DND-41 (cell line): ENCODE measurements around the gene IGSF11.

Source experiments
- ATAC-seq: fragments of 200-7000 bp; cut with Tn5 transposase; 3 replicates; pipeline ENCODE4 v1.9.1; 2021; ENCODE audit warnings: low read depth; ENCODE audit not compliant: insufficient read depth
- DNase-seq: peaks from one replicate; pipeline ENCODE4 v3.0.0-alpha.2; 2020
- H2AFZ ChIP-seq: 2 replicates; pipeline ENCODE4 v1.6.0; 2012; ENCODE audit warnings: low read depth, low read length
- H3K27ac ChIP-seq: 2 replicates; pipeline ENCODE4 v1.5.1; 2012; ENCODE audit warnings: low read length, inconsistent platforms
- H3K27me3 ChIP-seq: fragments of 200-600 bp; sonication (generic); 2 replicates; pipeline ENCODE4 v1.6.0; 2012; ENCODE audit warnings: low read length, mild to moderate bottlenecking, inconsistent platforms; ENCODE audit not compliant: insufficient read depth, poor library complexity
- H3K36me3 ChIP-seq: 2 replicates; pipeline ENCODE4 v1.5.1; 2012; ENCODE audit warnings: low read length, inconsistent platforms; ENCODE audit not compliant: insufficient read depth
- H3K4me1 ChIP-seq: 2 replicates; pipeline ENCODE4 v1.5.1; 2012; ENCODE audit warnings: mild to moderate bottlenecking, low read length; ENCODE audit not compliant: insufficient read depth
- H3K4me2 ChIP-seq: 2 replicates; pipeline ENCODE4 v1.6.0; 2012; ENCODE audit warnings: mild to moderate bottlenecking, moderate library complexity, low read length, inconsistent platforms; ENCODE audit not compliant: insufficient read depth
- H3K4me3 ChIP-seq, 2 experiments: fragments of 200-600 bp in 1 of 2; shearing (Covaris generic) in 1 of 2; 2 replicates each; pipeline ENCODE4 v1.5.1; 2012 to 2016; ENCODE audit warnings: inconsistent platforms in 2 of 2, low read length in 2 of 2, mild to moderate bottlenecking in 2 of 2, low read depth in 1 of 2, moderate library complexity in 1 of 2
- H3K79me2 ChIP-seq: 2 replicates; pipeline ENCODE4 v1.6.0; 2012; ENCODE audit warnings: low read length, inconsistent platforms; ENCODE audit not compliant: insufficient read depth
- H3K9ac ChIP-seq: 2 replicates; pipeline ENCODE4 v1.6.0; 2012; ENCODE audit warnings: low read depth, mild to moderate bottlenecking, inconsistent platforms, low read length, moderate library complexity
- H3K9me3 ChIP-seq: 2 replicates; pipeline ENCODE4 v1.5.1; 2012; ENCODE audit warnings: low read length, moderate library complexity, mild to moderate bottlenecking, inconsistent platforms; ENCODE audit not compliant: insufficient read depth, severe bottlenecking
- H4K20me1 ChIP-seq: 2 replicates; pipeline ENCODE4 v1.6.0; 2012; ENCODE audit warnings: low read length; ENCODE audit not compliant: insufficient read depth
- EZH2 ChIP-seq: IDR thresholded peaks from 3 replicates; pipeline ENCODE4 v1.6.1; 2012; ENCODE audit warnings: borderline replicate concordance, low read depth, mild to moderate bottlenecking, moderate library complexity, low read length, inconsistent platforms; ENCODE audit not compliant: severe bottlenecking
- TF ChIP-seq, protein P1 (sequence below): IDR thresholded peaks from 2 replicates; pipeline ENCODE4 v1.5.1; 2012; ENCODE audit warnings: borderline replicate concordance, low read length, moderate library complexity, mild to moderate bottlenecking; ENCODE audit not compliant: poor library complexity, severe bottlenecking; ENCODE audit errors: extremely low read depth

Gene IGSF11

DNA sequence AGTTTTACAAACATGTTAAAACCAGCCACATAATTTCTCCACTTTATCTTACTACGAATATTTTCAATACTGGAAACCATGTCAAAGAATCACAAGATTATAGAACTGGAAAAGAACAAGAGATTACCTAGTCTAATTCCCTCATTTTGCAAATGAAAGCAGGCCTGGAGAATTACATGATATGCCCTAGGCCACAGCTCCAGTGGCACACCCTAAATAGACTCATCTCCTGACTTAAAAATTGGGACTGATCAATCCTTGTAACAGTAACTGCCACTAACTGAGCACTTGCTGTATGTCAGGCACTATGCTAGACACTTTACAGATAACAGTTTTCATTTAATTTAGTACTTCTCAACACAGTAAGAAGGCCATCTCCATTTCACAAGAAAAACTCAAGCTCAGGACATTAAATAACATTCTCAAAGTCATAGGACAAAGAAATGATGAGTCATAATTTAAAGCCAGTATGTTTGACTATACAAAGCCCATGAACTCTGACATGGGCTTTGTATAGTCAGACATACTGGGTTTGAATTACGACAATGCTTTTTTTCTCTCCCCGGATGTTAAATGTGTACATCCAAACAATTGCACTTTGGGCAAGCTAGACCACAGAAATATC lies 9.4 kb downstream of the IGSF11 start:
- H3K27me3 ChIP-seq: no peaks in the 10 kb centered on the region
- TF ChIP-seq, protein P1, sequence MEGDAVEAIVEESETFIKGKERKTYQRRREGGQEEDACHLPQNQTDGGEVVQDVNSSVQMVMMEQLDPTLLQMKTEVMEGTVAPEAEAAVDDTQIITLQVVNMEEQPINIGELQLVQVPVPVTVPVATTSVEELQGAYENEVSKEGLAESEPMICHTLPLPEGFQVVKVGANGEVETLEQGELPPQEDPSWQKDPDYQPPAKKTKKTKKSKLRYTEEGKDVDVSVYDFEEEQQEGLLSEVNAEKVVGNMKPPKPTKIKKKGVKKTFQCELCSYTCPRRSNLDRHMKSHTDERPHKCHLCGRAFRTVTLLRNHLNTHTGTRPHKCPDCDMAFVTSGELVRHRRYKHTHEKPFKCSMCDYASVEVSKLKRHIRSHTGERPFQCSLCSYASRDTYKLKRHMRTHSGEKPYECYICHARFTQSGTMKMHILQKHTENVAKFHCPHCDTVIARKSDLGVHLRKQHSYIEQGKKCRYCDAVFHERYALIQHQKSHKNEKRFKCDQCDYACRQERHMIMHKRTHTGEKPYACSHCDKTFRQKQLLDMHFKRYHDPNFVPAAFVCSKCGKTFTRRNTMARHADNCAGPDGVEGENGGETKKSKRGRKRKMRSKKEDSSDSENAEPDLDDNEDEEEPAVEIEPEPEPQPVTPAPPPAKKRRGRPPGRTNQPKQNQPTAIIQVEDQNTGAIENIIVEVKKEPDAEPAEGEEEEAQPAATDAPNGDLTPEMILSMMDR: no peak
- no peak for TF ChIP-seq EZH2
- H3K4me1 ChIP-seq: no peaks in the 10 kb centered on the region
- H3K79me2 ChIP-seq: no peaks in the 10 kb centered on the region
- no peak overlapping the region for H2AFZ ChIP-seq
- no peak overlapping the region for H3K4me2 ChIP-seq
- no peak overlapping the region for H3K9ac ChIP-seq
- H3K36me3 ChIP-seq: no peaks in the 10 kb centered on the region
- no peaks in the 10 kb centered on the region for H3K9me3 ChIP-seq
- DNase-seq (no peak), ATAC-seq (no peak)
- H3K27ac ChIP-seq: no peak overlapping the region
- no peak overlapping the region for H3K4me3 ChIP-seq
- H4K20me1 ChIP-seq: no peaks in the 10 kb centered on the region

- Histone ChIP-seq H3K9me3 (no peaks in the 10 kb centered on the region), H3K4me3 (no peak overlapping the region), H3K9ac (no peak overlapping the region), H3K4me1 (no peaks in the 10 kb centered on the region), H3K27me3 (no peaks in the 10 kb centered on the region), H2AFZ (no peak overlapping the region), H4K20me1 (no peaks in the 10 kb centered on the region), H3K79me2 (no peaks in the 10 kb centered on the region), H3K4me2 (no peak overlapping the region), H3K27ac (no peak overlapping the region), H3K36me3 (no peaks in the 10 kb centered on the region)
- ATAC-seq (no peak; the same call in 2 of the 3 replicates), DNase-seq (no peak)
- no peak for TF ChIP-seq EZH2
- TF ChIP-seq, protein P1: no peak
Observed at GRCh38 chr3:119019767-119020518, 14.7 kb downstream of the IGSF11 start.

GRCh38 chr3:119018690-119019463 lies 15.8 kb downstream of the IGSF11 start:
- Histone ChIP-seq H3K36me3 (no peaks in the 10 kb centered on the region), H3K27ac (no peak overlapping the region), H3K4me1 (no peaks in the 10 kb centered on the region), H3K4me3 (no peak overlapping the region), H3K9me3 (no peaks in the 10 kb centered on the region), H3K79me2 (no peaks in the 10 kb centered on the region), H3K9ac (no peak overlapping the region), H4K20me1 (no peaks in the 10 kb centered on the region), H2AFZ (no peak overlapping the region), H3K27me3 (no peaks in the 10 kb centered on the region), H3K4me2 (no peak overlapping the region)
- DNase-seq (no peak), ATAC-seq (no peak)
- TF ChIP-seq, protein P1: no peak
- no peak for TF ChIP-seq EZH2
